Islet precursor cell (in vitro differentiated cells): ENCODE results near the gene RALGPS2.
"Not testable (repeated sequence)": the region's sequence is repeated elsewhere in the genome, so short reads cannot be mapped to it uniquely, and the experiment has no call there.

Experiments
- DNase-seq: peaks from one replicate; pipeline ENCODE4 v3.0.0-alpha.2; 2018

RALGPS2 gene

DNA sequence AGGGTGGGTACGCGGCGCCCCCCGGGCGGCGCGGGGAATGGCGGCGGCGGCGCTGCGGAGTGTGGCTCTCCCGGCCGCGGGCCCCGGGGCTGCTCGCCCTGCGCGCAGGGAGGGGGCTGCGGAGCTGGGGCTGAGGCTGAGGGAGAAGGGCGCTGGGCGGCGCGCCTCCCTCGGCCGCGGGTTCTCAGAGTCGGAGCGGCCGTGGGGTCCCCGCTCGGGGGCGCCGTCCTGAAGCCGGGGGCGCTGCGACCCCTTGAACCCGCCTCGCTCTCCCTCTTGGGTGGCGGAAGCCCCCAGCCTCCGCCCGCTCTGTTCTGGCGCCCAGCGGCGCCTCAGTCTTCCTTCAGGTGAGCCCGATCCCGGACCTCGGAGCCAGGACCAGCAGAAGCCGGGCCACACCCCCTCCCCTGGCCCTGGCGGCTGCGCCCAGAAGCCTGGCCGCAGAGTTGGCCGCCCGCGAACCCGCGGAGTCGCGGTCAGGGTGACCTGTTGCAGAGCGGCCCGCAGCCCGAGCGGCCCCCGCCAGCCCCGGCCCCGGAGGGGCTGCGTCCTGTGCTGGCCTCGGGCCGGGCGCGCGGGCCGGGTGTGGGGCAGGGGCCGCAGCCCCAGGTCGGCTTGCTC lies 532 bp downstream of the RALGPS2 start:
- DNase-seq, result peak; percentile 82

DNA sequence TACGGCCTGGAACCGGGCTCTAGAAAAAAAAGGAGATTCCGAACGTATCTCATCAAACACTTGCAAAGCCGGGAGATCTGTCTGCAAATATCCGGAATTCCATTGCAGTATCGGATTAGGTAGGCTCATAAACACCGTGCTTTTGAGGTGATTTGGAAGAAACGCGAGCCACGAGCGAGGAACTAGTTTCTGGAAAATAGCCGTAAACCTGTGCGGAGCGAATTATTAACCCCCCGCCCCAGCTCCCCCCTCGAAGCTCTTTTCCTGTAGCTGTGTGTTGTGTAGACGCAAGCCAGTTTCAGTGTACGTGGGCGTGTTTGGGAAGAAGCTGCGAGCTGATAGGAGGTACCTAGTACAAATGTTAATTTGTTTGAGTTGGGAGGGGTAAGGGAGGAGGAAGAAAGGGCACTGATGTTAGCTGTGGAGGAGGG lies 1.1 kb downstream of the RALGPS2 start:
- peak; percentile 92 for DNase-seq

- no peak for DNase-seq
These were observed 1.5 kb downstream of the RALGPS2 start for GRCh38 chr1:178726545-178726944.

DNA sequence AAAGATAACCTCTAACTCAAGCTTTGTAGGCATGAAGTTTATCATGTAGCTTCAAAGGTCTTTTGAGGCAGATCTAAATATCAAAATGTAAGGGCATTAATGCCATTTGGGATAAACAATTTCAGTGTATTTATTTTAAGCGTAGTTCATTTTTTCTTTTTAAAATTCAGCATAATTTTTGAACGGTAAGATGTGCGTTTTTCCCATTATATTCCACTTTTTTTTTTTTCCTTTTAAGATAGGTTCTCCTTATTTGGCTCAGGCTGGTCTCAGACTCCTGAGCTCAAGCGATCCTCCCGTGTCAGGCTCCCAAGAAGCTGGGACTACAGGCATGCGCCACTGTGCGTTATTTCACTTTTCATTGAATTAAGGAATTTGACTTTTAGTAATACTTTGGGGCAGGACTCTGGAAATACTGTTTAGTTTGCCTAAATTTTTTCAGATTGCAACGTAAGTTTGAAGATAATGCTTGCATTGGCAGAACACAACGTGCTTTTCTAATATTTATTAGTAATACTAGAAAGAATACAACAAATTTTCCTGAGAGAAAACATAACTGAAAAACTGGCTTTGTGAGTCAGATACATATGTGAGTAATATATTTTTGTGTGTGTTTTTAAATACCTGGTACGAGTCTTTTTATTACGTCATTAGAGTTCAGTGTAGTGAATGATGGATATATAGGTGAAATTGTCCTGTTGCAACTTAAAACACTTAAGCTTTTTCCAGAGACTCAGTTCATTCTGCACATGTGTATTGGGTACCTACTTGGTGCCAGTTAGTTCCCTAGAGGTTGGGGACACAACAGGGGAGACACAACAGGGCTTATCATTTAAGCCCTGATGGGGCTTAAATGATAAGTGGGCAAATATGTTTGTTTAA lies 2.2 kb downstream of the RALGPS2 start:
- DNase-seq, result no peak

DNA sequence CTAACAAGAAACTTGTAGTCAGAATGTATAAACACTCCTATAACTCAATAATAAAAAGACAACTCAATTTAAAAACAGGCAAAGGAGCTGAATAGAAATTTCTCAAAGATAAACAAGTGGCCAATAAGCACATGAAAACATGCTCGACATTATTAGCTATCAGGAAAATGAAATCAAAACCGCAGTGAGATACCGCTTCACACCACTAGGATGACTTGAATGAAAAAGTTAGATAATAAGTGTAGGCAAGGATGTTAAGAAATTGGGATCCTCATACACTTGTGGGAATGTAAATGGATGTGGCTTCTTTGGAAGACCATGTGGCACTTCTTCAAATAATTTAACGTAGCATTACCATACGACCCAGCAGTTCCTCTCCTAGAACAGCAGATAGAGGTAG lies 8.9 kb downstream of the RALGPS2 start:
- DNase-seq, result no peak

DNA sequence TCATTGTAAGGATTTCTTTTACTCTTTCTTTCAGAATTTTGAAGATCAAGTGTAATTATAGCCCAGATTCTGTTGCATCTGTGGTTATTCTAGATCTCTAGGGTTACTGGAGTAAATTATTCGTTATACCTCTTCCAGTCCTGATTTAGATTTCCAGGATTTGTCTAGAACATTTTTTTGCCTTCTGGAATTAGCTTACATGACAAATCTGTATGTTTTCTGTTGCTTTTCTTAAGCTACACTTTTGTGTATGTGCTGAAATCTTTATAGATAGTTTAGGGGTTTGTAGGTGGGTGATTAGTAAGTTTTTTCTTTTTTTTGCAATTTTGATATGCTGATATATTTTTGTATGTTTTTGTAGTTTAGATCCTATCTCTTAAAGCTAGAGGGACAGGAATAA lies 13.7 kb downstream of the RALGPS2 start:
- DNase-seq, result no peak

GRCh38 chr1:178739285-178740045 lies 14.4 kb downstream of the RALGPS2 start:
- DNase-seq, result no peak

DNA sequence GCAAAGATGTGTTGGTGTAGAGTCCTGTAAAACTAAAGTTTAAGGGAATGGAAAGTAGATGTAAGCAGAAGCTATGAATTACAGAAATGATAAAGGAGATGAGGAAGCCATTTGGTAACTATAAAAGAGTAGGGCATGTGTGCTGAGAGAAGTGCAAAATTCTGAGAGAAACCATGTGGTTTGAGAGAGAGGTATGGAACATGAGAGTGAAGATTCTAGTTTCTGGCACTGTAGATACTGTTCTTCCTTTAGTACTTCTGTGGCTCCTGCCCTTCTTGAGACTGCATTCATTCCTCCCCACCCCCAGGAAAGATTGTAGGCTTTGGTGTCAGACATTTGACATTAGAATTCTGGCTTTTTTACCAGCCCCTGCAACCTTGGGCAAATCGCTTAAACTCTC lies 15.4 kb downstream of the RALGPS2 start:
- no peak for DNase-seq

GRCh38 chr1:178740924-178741323 lies 15.9 kb downstream of the RALGPS2 start:
- DNase-seq, result no peak

- no peak for DNase-seq
These were observed 18.8 kb downstream of the RALGPS2 start for GRCh38 chr1:178743801-178744200.

DNA sequence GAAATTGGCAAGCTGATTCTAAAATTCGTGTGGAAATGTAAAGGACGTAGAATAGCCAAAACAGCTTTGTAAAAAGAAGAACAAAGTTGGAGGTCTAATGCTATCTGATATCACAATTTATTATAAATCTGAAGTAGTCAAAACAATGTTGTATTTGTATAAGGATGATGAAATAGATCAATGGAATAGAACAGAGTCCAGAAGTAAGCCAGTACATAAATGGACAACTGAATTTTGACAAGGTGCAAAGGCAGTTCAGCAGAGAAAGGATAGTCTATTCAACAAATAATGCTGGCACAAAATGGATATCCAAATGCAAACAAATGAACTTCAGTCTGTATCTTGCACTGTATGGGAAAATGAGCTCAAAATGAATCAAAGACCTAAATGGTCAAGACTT lies 20.2 kb downstream of the RALGPS2 start:
- DNase-seq, result no peak

GRCh38 chr1:178746345-178746744 lies 21.3 kb downstream of the RALGPS2 start:
- no peak for DNase-seq

DNA sequence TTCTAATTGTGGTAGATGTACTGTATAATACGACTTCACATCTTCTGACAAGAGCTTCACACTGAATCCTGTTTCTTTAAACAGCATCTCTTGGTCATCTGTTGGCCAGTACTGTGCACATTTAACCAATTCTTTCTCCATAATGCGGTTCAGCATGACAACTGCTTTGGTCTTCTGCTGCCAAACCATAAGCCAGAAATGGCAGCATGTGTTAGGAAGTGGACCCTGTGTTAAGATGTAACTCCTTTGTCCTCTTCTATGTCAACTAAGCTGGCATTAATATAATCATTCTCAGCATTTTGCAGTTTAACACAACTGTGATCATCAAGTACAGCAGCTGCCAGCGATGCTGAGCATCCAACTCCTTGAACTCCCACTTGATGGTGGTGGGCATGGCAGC lies 22.3 kb downstream of the RALGPS2 start:
- not testable (repeated sequence) for DNase-seq

DNA sequence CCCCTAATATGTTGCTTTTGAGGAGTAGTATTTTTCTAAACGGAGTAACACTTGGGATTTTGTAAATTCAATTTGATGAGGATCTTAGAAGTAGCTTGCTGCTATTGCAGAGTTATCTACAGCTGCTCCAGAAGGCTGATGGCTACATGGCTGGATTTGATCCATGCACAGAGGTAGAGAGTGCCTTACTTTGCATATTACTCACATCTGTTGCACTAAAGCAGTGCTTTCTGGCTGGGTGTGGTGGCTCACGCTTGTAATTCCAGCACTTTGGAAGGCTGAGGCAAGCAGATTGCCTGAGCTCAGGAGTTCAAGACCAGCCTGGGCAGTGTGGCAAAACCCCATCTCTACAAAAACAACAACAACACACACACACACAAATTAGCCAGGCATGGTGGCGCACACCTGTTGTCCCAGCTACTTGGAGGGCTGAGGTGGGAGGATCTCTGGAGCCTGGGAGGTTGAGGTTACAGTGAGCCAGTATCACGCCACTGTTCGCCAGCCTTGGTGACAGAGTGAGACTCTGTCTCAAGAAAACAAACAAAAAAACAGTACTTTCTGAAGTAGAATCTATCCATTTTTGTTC lies 24.6 kb downstream of the RALGPS2 start:
- no peak for DNase-seq

- no peak for DNase-seq
These were observed 26.0 kb downstream of the RALGPS2 start for GRCh38 chr1:178751046-178751445.

- DNase-seq, result no peak
These were observed 27.8 kb downstream of the RALGPS2 start for GRCh38 chr1:178752891-178753290.

DNA sequence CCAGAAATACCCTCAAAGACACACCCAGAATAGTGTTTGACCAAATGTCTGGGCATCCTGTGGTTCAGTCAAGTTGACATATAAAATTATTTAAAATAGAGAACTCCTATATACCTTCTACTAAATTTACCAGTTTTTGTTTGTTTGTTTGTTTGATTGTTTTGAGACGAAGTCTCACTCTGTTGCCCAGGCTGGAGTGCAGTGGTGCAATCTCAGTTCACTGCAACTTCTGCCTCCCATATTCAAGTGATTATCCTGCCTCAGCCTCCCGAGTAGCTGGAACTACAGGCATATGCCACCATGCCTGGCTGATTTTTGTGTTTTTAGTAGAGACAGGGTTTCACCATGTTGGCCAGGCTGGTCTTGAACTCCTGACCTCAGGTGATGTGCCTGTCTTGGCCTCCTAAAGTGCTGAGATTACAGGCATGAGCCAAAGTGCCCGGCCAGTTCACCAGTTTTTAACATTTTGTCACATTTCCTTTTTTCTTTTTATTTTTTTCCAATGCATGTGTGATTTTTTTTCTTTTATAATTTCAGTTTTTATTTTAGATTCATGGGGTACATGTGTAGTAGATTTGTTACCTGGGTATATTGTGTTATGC lies 29.7 kb downstream of the RALGPS2 start:
- not testable (repeated sequence) for DNase-seq

DNA sequence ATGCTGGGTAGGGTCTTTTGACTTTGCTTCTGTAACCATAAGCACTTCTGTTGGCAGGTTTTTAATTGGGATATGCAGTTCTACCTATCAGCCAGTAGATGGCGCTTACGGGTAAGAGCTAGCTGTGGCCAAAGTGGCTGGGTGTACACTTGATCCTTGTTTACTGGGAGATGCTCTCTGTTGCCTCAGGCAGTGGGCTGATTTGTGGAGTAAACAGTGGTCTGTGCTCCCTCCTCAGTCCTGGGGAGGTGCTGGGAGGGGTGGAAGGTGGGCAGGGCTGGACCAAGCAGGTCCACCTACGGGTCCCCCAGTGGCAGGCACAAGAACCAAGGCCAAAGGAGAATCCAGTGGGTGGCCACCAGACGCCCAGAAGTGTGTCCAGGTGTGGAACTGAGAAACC lies 43.4 kb downstream of the RALGPS2 start:
- no peak for DNase-seq

GRCh38 chr1:178772952-178773351 lies 47.9 kb downstream of the RALGPS2 start:
- no peak for DNase-seq

DNA sequence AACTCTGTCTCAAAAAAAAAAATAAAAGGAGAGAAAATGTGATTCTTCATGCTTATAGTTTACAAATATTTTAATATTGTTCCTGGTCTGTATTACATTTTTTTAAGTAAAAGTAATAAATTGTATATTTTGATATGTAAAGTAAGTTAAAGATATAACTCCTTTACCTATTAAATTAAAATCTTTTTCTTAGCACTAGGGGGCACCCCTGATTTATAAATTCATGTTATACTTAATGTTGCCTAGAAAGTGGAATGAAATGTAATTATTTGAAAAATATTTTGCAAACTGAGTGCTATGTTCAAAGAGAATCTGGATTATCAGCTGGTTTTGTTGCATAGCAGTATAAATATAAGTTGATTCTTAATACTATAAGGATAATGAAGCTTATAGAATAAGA lies 49.2 kb downstream of the RALGPS2 start:
- DNase-seq, result no peak

DNA sequence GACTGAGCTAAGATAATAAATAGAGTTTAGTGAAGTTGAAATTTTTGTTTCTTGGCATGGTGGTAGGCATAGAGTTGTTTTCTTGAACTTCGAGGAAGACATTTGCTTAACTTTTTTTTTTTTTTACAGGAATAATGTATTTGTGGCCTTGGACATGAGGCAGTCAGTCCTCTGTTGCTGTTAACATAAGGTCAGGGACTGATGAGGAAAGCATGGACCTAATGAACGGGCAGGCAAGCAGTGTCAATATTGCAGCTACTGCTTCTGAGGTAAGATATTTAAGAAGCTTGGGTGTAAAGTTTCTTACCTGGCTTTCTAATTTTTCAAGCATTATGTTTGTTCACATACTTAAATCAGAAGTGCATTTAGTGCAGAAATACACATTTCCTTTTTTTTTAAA lies 51.5 kb downstream of the RALGPS2 start:
- DNase-seq, result no peak

- DNase-seq, result no peak
These were observed 56.7 kb downstream of the RALGPS2 start for GRCh38 chr1:178781533-178782330.
